HG02938 (cell line): ENCODE data around the gene FAM90A1.
"Not testable (repeated sequence)": the region's sequence is repeated elsewhere in the genome, so short reads cannot be mapped to it uniquely, and the experiment has no call there.

ENCODE experiments used
- ATAC-seq: cut with Tn5 transposase; IDR thresholded peaks from one replicate; pipeline ENCODE4 v1.9.1; 2021; ENCODE audit warnings: mild to moderate bottlenecking, moderate library complexity; ENCODE audit not compliant: unreplicated experiment

The FAM90A1 gene

DNA sequence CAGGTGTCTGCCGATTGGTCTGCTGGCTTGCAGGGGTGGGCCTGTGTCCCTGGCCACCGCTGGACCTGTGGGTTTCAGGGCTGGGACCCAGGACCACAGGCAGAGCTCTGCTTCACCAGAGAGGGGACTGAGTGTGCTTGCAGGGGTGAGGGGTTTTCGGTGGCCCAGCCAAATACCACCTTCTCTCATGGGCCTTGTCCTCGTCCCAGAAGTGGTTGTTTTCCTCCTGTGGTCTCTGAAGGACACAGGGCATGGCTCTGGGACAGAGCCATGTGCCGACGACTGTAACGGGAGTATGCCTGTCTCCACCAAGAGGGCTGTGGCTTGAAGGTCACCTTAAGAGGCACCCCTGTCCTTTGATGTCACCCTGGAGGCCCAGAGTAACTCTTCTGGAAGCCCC, 7.3 kb upstream of the FAM90A1 start:
- not testable (repeated sequence) for ATAC-seq

DNA sequence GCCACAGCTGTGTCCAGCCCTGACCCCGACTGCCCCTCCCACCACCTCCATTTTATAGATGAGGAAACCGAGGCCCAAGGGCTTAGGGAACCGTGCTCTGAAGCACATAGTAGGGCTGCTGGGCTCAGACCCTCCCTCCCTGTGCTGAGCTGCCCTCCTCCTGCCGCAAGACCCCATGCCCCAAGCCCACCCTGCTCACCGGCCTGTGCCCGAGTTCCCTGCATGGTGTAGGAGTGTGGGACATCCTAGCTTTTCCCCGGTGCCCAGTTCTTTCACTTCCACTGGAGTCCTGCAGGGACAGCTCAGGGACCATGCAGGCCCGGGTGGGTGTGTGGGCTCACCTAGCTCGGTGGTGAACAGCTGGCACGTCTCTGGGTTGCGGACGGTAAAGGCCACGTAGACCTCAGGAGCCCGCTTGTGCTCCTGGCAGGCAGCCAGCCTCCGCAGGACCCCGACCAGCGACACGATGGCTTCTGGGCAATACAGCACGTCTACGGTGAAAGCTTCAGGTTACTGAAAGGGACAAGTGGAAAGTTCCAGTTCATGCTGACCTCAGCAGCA, 6.6 kb upstream of the FAM90A1 start:
- not testable (repeated sequence) for ATAC-seq

DNA sequence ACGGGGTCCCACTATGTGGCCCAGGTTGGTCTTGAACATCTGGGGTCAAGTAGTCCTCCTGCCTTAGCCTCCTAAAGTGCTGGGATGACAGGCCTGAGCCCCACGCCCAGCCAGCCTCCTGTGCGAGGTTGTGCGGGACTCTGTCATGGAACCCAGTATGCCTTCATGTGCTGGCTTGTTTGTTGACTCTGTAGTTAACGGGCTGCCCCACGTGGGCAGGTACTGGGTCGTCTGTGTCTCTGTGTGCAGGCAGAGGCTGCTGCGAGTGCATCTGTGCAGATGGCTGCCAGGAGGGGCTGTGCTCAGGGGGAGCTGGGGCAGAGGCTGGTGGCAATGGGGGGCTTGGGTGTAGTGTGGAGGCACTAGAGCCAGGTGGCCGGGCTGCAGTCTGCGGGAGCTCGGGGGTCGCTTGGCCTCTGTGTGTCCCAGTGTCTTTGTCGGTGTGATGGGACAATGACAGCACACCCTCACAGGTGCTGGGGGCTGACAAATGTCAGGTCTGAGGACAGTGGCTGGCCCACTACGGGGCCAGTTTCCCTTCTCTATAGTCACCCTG, 6.0 kb upstream of the FAM90A1 start:
- ATAC-seq: not testable (repeated sequence)

DNA sequence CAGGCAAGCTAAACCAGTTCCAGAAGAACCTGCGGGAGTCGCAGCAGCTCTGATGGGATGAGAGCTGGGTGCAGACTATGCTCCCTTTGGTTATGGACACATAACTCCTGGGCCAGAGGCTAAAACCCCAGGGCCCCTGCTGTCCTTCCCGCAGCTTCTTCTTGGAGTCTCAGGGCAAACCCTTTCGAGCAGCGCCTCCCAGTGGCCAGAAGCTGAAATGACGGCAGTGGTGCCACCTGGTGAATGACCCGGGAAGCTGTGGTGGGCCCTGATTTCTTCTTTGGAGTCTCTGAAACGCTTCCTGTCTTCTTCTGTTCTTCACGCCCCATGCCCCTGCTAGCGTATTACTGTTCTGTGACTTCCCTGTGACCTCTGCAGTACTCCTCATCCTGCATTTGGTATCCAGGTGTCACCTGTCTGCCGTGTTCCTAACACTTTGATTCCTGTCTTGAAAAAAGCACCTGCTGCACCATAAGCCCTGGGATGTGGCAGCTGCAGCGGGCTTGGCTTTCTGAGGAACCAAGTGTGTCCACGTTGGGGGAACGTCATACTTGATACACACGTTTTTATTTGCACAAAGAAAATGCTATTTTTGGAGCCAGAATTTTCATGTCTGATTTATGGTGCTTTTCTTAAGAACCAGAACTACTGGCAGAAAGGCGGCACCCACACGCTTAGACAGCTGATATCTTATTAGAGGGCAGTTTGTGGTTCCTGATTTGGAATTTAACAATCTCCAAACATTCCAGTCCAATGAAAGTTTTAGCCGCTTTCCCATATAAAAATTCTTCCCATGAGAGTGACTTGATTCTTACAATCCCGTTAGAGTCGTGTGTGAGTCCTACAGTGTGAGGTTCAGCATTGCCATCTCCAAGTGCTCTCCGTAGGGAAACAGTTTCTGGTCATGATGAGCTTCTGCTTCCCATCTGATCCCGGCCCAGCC, 4.5 kb upstream of the FAM90A1 start:
- ATAC-seq: not testable (repeated sequence)

DNA sequence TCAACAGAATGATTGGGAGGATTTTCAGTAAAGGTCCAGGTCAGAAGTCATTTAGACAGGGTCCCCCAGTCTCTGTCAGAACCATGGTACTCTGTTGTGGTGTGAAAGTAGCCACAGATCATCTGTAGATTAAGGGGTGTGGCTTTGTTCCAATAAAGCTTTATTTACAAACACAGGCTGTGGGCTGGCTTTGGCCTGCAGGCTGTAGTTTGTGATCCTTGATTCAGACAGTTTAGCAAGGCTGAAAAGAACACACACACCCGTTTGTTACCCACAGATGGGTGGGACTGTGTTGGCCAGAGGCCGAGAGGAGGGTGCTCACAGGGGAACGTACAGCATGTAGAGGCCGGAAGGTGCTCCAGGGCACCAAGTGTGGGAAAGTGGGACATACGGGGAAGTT, 3.6 kb upstream of the FAM90A1 start:
- ATAC-seq: not testable (repeated sequence)

DNA sequence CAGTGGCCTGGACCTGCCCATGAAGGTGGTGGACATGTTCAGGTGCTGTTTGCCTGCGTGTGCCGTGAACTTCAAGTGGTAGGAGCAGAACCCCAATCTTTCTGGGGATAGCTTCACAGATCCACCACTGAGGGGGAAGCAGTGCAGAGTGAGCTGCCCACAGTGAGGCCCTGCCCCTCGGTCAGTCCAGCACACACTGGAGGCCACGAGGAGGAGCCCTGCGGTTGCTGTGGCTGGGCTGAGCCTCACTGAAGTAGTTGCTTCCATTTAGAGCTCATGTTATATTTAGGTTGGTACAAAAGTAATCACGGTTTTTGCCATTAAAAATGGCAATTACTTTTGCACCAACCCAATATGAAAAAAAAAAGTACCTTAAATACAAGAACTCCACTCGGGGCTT, 2.1 kb upstream of the FAM90A1 start:
- not testable (repeated sequence) for ATAC-seq

DNA sequence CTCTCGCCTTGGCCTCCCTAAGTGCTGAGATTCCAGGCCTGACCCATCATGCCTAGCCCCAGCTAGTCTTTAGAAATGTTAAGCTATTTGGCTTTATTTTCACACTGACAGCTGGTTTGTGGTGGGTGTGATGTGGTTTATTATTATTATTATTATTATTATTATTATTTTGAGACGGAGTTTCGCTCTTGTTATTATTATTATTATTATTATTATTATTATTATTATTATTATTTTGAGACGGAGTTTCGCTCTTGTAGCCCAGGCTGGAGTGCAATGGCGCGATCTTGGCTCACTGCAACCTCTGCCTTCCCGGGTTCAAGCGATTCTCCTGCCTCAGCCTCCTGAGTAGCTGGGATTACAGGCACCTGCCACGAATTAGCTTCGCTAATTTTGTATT, 1.2 kb upstream of the FAM90A1 start:
- not testable (repeated sequence) for ATAC-seq

DNA sequence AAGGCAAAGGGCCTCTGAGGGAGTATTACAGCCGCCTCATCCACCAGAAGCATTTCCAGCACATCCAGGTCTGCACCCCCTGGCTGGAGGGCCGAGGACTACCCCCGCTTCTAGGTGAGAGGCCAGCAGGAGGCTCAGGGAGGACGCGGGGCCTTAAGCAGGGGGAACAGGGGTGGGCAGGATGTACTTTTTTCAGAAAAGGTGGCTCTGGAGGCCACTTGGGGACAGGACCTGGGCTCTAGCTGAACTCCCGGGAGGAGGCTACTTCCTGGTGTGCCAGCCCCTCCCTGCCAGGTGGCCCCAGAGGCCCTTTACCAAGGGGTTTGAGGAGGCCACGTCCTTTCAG, 287 bp upstream of the FAM90A1 start:
- not testable (repeated sequence) for ATAC-seq

DNA sequence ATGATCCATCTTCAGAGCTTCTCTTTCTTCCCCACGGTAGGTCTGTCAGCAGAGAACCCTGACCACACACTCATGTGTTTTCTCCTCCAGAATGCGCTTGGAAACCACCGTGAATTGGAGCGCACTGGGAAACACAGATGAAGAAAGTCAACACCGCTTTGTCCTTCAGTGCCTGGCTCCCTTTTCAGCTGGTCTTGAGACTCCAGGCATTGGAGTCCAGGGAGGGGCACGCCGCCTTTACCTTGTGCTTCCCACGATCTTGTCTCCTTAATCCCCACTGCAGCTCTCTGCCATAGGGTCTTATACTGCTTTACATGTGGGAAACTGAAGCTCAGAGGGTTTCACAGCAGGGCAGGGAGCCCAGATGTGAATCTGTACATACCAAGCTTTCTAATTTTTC, 1.1 kb downstream of the FAM90A1 start:
- ATAC-seq: no peak

DNA sequence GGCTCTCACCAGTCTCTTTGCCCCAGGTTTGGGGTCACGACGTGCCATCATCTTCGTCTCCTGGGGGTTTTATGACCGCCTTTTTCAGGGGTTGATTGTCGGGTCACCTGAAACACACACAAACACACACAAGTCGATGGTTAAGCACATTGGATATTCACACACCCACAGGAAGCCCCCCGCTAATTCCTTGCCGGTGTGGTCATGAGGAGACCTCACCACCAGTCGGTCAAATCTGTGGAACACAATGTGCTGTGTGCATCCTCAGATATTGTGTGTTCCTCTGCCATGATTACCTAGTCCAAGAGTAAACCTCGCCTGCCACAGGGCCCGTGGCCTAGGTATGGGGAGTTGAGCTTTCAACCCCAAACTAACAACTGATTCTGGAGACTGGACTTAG, 2.6 kb downstream of the FAM90A1 start:
- ATAC-seq: not testable (repeated sequence)

DNA sequence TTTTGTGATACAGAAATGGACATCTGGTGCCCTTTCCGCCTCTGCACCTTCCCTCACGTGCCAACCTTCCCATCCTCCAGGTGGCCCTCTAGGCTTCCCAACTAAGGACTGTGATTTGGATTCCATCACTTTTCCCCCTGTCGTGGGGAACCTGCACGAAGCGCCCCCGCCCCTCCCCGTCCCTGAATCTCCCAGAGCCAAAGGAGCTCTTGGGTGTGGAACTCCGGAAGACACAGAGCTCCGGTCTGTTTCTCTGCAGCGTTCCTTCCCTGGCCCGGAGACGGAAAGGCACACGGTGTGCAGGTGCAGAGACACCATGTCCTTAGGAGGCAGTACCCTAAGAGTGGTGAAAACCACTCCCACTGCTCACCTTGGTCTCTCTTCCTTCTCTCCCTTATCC, 3.8 kb downstream of the FAM90A1 start:
- not testable (repeated sequence) for ATAC-seq

DNA sequence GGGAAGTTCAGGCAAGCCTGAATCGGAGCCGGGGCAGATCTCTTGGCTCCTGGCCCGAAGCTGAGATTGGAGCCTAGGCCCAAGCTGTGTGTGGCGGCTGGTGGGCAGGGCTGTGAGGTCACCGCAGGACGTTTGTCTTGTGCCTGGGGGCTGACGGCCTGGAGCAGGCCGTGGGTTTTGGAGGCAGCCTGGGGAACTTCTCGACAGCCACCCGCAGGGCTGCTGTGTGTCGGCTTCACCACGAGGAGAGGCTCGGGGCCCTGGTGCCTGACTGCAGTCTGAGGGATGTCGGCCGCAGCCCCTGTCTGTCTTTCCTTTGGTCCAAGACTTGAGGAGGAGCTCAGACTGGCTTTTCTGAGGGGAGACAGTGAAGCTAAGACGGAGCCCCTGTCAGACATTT, 5.1 kb downstream of the FAM90A1 start:
- ATAC-seq: not testable (repeated sequence)

DNA sequence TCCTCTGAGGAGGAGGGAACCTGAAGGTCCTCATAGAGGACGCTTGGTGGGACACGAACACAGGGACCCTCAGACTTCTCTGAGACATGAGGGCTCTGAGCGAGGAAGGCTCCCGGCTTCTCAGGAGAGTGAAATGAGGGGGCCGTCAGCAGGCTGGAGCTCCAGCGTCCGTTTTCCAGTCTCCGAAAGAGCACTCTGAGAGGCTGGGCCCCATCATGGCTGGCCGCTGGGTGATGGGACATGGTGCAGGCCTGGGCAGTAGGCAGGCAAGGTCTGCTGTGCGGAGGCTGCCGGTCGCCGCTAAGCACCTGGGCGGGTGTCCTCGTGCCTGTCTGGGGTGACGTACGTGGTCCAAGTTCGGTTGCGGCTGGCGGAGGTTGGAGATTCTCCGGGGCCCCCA, 5.6 kb downstream of the FAM90A1 start:
- ATAC-seq: not testable (repeated sequence)

DNA sequence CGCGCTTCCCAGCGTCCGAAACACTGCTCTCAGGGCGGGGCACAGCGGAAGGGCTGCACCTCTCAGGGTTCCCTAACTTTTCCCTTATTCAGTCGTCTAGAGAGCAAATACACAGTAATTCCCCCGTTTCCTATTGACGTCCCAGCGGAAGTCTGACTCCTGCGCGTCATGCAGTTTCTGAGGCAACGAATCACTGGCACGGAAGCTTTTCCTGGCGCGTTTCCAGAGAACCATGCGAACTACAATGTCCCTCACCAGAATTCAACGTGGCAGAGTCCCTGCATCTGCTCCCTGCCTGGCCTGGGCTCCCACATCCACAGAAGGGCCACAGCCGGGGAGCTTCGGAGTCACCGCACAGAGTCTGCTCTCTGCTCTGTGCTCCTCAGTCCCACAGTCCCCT, 6.0 kb downstream of the FAM90A1 start:
- ATAC-seq: not testable (repeated sequence)

DNA sequence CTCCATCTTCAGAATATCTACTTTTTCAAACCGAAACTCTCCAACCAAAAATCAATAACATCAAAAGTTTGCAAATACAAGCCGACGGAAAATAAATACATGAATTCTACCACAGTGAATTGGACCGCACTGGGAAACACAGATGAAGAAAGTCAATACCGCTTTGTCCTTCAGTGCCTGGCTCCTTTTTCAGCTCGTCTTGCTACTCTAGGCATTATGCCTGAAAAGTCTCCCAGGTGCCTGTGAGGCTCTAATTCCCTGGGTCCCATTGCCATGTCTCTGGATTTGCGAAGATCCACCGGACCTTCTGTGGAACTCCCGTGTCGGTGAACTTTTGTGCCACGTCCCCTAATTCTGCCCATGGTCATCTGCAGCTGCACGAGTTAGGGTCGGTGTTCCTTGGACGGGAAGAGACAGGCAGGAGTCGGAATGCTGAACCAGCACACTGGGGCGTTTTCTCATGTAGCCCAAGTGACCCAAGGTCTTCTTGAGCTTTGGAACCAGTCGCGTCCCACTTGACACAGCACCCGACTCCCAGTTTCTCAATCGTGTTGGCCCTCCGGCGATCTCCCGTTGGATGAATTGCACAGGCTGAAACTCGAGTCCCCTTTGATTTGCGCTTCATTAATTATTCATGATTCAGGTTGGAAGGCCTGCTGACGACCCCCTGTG, 8.6 kb downstream of the FAM90A1 start:
- ATAC-seq: not testable (repeated sequence)

DNA sequence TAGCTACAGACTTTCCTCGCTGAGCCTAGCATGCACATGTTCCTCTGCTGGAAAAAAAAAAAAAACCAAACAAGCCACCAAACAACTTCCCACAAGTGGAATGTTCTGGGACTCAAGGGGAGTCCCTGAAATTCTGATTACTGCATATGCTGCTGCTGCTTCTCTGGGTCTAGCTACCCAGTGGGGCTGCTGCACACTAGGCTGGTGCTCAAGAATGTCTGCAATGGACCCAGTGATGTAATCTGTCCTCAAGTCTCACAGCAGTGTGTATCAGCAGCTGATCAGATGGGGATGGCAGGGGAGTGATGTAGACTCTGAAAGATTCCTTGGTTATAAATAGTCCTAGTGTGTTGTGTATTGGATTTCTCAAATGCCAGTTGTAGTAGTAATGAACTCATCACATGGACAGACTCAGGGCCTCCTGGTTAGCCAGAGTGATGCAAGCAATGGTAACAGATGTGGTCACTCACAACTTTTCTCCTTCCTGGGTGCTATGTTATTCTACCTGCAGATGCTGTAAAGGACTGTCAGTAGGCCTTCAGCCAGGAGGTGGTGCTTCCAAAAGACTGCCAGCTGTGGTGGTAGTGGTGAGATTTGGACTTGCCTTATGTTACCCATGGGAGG, 29.6 kb downstream of the FAM90A1 start:
- ATAC-seq: not testable (repeated sequence)

DNA sequence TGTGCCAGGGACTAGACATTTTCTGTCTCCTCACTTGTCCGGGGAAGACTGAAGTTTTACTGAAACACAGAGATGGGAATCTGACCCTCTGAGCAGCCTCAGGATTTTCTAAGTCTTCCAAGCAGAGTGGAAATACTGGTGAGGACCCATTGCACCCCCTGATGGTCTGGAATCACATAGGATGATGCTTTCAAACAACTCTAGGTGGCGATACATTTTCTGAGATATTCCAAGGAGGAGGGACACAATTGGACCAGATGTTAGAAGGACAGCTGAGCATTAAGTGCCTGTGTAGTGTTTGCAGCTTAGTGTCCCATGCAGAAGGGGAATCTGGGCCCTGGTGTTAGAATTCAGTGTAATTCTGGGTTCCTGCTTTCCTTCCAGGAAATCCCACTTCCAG, 39.3 kb downstream of the FAM90A1 start:
- ATAC-seq: not testable (repeated sequence)

DNA sequence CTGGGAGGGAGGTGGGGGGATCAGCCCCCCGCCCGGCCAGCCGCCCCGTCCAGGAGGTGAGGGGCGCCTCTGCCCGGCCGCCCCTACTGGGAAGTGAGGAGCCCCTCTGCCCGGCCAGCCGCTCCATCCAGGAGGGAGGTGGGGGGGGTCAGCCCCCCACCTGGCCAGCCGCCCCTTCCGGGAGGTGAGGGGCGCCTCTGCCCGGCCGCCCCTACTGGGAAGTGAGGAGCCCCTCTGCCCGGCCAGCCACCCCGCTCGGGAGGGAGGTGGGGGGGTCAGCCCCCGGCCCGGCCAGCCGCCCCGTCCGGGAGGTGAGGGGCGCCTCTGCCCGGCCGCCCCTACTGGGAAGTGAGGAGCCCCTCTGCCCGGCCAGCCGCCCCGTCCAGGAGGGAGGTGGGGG, 43.2 kb downstream of the FAM90A1 start:
- not testable (repeated sequence) for ATAC-seq

DNA sequence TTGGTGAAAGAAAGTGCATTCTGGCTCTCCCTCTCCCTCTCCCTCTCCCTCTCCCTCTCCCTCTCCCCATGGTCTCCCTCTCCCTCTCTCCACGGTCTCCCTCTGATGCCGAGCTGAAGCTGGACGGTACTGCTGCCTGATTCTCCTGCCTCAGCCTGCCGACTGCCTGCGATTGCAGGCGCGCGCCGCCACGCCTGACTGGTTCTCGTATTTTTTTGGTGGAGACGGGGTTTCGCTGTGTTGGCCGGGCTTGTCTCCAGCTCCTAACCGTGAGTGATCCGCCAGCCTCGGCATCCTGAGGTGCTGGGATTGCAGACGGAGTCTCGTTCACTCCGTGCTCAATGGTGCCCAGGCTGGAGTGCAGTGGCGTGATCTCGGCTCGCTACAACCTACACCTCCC, 44.1 kb downstream of the FAM90A1 start:
- ATAC-seq: not testable (repeated sequence)

DNA sequence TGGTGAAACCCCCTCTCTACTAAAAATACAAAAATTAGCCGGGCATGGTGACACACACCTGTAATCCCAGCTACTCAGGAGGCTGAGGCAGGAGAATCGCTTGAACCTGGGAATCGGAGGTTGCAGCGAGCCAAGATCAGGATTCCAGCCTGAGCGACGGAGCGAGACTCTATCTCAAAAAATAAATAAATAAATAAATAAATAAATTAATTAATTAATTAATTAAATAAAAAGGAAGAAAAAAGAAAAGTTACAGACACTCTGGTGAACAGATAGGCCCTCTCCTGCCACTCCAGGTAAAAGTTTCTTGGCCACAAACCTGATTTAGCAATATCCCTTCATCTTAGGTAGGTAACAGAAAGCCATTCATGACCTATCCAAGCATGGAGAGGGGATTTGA, 44.5 kb downstream of the FAM90A1 start:
- ATAC-seq: not testable (repeated sequence)

DNA sequence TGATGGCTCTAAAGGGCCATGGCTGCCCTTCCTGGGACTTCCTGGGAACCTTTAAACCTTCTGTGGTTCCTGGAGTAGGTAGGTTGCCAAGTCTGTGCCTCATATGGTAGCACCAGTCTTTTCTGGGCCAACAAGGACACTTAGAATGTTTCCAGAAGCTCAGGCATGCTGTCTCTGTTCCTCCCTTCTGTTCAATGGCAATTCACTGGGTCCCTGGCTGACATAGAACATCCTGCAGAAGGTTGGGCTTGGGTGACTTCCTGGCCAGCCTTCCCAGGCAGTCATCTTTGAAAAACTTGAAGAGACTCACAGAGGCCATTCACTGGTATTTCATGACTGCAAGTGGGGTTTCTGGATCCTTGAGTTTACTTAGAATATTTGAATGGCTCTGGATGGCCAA, 46.1 kb downstream of the FAM90A1 start:
- not testable (repeated sequence) for ATAC-seq
